ENCODE results near the gene SIRPG. TPM values are rescaled to one million over a fixed set of nuclear protein-coding genes. Genes with fewer than 3 reads are reported as not detected.

Gene SIRPG
- total RNA-seq, 6 experiments from 2014 or later, result 0.31 to 0.37 TPM; not detected in 4

GRCh38 chr20:1693427-1693826 lies 35.8 kb upstream of the SIRPG start:
- Histone ChIP-seq H3K4me1 (no peaks in the 10 kb centered on the region), H3K4me3 (no peak overlapping the region), H3K36me3 (no peaks in the 10 kb centered on the region), H3K9me3 (no peaks in the 10 kb centered on the region), H3K27me3 (no peaks in the 10 kb centered on the region), H3K27ac (no peak overlapping the region)
- intact Hi-C loops (cut with DNase I), result no loop called here
- TF ChIP-seq POLR2A (IDR thresholded peaks at IDR 0.05), result no peak
- TF ChIP-seq, protein P1, sequence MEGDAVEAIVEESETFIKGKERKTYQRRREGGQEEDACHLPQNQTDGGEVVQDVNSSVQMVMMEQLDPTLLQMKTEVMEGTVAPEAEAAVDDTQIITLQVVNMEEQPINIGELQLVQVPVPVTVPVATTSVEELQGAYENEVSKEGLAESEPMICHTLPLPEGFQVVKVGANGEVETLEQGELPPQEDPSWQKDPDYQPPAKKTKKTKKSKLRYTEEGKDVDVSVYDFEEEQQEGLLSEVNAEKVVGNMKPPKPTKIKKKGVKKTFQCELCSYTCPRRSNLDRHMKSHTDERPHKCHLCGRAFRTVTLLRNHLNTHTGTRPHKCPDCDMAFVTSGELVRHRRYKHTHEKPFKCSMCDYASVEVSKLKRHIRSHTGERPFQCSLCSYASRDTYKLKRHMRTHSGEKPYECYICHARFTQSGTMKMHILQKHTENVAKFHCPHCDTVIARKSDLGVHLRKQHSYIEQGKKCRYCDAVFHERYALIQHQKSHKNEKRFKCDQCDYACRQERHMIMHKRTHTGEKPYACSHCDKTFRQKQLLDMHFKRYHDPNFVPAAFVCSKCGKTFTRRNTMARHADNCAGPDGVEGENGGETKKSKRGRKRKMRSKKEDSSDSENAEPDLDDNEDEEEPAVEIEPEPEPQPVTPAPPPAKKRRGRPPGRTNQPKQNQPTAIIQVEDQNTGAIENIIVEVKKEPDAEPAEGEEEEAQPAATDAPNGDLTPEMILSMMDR (IDR thresholded peaks at IDR 0.05), result no peak
- 17% methylated on average over 1 of the region's 1 CpG for WGBS (ENCODE audit: insufficient coverage, low coverage, low lambda C conversion rate, missing lambda C conversion rate)
- ATAC-seq (no peak), DNase-seq (no peak)

GRCh38 chr20:1689721-1690120 lies 32.1 kb upstream of the SIRPG start:
- no peak overlapping the region for H3K27ac ChIP-seq
- no peaks in the 10 kb centered on the region for H3K4me1 ChIP-seq
- DNase-seq (no peak), ATAC-seq (no peak)
- 47% methylated on average over 3 of the region's 3 CpGs for WGBS (ENCODE audit: insufficient coverage, low coverage, low lambda C conversion rate, missing lambda C conversion rate)
- no peak for TF ChIP-seq POLR2A (IDR thresholded peaks at IDR 0.05)
- TF ChIP-seq, protein P1 (IDR thresholded peaks at IDR 0.05), result no peak
- no peaks in the 10 kb centered on the region for H3K9me3 ChIP-seq
- no peaks in the 10 kb centered on the region for H3K36me3 ChIP-seq
- H3K27me3 ChIP-seq, result no peaks in the 10 kb centered on the region
- intact Hi-C loops (cut with DNase I), result no loop called here
- H3K4me3 ChIP-seq, result no peak overlapping the region

DNA sequence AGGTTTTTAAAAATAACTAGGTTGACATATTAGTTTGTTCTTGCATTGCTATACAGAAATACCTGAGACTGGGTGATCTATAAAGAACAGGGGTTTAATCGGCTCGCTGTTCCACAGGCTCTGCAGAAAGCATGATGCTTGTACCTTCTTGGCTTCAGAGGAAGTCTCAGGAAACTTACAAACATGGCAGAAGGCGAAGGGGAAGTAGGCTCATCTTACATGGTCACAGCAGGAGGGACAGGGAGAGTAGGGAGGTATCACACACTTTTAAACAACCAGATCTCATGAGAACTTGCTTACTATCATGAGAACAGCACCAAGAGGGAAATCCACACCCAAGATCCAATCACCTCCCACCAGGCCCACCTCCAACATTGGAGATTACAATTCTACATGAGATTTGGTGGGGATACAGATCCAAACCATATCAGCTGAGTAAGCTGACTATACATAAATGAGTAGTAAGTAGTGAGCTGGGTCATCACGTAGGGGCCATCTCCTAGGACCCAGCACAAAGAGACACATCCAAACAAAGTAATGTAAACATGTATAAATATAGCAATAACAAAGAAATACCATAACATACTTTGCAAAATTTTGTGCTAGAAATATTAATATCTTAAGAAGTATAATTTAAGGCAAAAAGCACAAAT lies 31.4 kb upstream of the SIRPG start:
- H3K27ac ChIP-seq, result no peak overlapping the region
- intact Hi-C loops (cut with DNase I), result no loop called here
- no peak for ATAC-seq
- 67% methylated on average over 4 of the region's 4 CpGs for WGBS (ENCODE audit: insufficient coverage, low coverage, low lambda C conversion rate, missing lambda C conversion rate)
- DNase-seq, result no peak
- H3K27me3 ChIP-seq, result no peaks in the 10 kb centered on the region
- no peak for TF ChIP-seq POLR2A (IDR thresholded peaks at IDR 0.05)
- TF ChIP-seq, protein P1 (IDR thresholded peaks at IDR 0.05), result no peak
- no peak overlapping the region for H3K4me3 ChIP-seq
- H3K4me1 ChIP-seq, result no peaks in the 10 kb centered on the region
- H3K9me3 ChIP-seq, result no peaks in the 10 kb centered on the region
- no peaks in the 10 kb centered on the region for H3K36me3 ChIP-seq

DNA sequence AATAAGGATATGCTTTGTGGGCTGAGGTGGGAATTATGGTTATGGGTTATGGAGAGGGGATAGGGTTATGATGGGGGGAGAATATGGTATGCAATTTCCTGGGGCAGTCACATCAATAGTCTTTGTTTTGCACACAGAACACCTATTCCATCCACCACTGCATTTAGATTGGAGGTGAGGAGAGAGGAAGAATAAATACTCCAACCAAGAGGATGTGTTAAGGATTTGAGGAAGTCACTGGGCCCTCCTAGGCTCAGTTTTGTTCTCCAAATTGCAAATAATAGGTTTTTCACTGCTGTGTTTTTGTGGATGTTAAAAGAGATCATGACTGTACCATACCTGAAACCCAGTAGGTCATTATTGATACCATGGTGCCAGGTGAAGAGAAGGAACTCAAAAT lies 29.5 kb upstream of the SIRPG start:
- Histone ChIP-seq H3K27ac (no peak overlapping the region), H3K36me3 (no peaks in the 10 kb centered on the region), H3K9me3 (no peaks in the 10 kb centered on the region), H3K27me3 (no peaks in the 10 kb centered on the region), H3K4me1 (no peaks in the 10 kb centered on the region), H3K4me3 (no peak overlapping the region)
- no peak for TF ChIP-seq POLR2A (IDR thresholded peaks at IDR 0.05)
- TF ChIP-seq, protein P1 (IDR thresholded peaks at IDR 0.05), result no peak
- ATAC-seq (no peak), DNase-seq (no peak)
- intact Hi-C loops (cut with DNase I), result no loop called here
